ENCODE results near the gene ZBTB7C. TPM values are rescaled to one million over a fixed set of nuclear protein-coding genes. Genes with fewer than 3 reads are reported as not detected.

The ZBTB7C gene
- polyA plus RNA-seq, 4 donors = 14.8 to 18.7 (median 17.2) TPM

- DNase-seq (ENCODE audit: low read depth in 4 of 4, low spot score in 3 of 4) = no peak
Observed at GRCh38 chr18:48393170-48393569, 16.0 kb downstream of the ZBTB7C start.

DNA sequence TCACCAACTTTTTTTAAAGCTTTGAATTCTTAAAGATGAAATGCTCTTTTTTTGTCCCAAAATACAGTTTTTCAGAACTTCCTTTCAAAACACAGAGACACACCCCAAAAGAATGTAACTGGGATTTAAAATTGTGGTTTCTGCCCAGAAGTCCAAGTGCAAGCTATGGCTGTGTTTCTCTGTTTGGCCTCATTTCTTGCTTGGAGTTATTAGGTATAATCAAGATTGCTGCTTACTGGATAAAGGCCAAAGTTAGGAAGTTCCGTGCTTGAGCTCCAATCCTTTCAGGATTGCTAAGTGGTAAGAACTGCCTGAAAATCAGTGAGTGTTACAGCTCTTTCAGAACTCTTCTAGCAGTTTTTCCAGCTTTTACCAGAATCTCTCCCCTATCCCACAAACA is 16.9 kb downstream of the ZBTB7C start:
- no peak for DNase-seq (ENCODE audit: low read depth in 4 of 4, low spot score in 3 of 4)

- DNase-seq (ENCODE audit: low read depth in 4 of 4, low spot score in 3 of 4) = no peak
Observed at GRCh38 chr18:48391868-48392267, 17.3 kb downstream of the ZBTB7C start.

GRCh38 chr18:48390641-48391040 is 18.5 kb downstream of the ZBTB7C start:
- no peak for DNase-seq (ENCODE audit: low read depth in 4 of 4, low spot score in 3 of 4)

DNA sequence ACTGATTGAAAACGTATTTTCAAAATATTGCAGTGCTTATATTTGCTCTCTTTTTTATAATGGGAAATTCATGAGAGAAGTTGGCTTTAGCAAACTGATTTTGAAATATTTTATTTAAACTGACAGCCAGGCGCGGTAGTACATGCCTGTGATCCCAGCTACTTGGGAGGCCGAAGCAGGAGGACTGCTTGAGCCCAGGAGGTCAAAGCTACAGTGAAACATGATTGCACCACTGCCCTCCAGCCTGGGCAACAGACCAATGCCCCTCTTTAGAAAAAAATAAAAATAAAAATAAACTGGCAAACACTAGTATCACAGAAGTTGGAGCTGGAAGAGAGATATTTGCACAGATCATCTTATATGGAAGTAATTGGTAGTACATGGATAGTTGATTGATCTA is 20.7 kb downstream of the ZBTB7C start:
- no peak for DNase-seq (ENCODE audit: low read depth in 4 of 4, low spot score in 3 of 4)

GRCh38 chr18:48387300-48387699 is 21.9 kb downstream of the ZBTB7C start:
- DNase-seq (ENCODE audit: low read depth in 4 of 4, low spot score in 3 of 4) = no peak

DNA sequence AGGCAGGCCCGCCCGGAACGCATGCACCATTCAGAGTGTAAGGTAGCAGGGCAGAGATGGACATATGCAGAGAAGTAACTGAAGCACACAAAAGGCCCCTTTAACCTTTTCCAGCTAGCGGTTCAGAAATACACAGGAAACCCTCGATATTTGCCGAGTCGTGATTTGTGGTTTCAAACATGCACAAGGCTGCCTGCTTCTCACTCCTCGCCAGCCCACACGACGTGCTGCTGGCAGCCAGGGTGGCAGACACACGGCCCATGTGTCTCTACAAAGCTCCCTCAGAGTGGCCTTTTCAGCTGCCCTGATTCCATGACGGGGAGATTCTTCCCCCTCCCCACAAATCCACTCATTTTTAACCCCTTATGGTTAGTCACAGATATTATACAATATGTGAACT is 23.6 kb downstream of the ZBTB7C start:
- DNase-seq (ENCODE audit: low read depth in 4 of 4, low spot score in 3 of 4) = no peak

DNA sequence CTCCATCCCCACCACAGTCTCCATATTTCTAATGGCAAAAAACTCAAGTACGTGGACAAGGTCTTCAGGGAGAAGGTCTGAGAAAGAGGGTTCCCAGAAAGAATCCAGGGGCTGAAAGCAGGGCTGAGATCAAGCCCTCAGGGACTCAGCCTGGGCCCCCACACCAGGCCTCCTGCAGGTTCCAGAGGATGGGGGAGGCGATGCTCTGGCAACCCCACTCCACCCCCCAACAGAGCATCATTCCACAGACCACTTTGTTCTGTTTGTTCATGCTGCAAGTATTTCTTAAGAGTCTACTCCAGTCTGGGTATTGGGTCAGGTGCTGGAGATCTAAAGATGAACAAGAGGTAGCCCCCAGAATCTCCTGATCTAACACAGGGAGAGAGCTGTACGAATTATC is 32.2 kb downstream of the ZBTB7C start:
- no peak for DNase-seq (ENCODE audit: low read depth in 4 of 4, low spot score in 3 of 4)

DNA sequence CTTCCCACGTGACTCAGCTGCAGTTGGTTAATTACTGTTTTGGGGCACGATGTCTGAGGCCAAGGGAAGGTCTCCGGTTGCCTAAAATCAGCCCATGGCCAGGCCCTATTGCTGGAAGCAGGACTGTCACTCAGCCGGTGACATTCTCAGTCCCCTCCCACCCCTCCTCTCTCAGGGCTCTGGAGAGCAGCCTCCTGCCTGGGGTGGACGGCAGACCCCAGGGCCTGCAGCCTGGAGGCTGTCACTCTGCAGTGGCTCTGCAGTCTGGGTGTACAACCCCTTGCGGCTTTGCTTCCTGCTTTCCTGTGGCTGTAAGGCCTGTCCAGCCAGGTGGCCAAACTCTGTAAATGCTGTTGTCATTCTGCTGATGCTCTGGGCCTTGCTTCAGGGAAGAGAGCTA is 32.8 kb downstream of the ZBTB7C start:
- DNase-seq (ENCODE audit: low read depth in 4 of 4, low spot score in 3 of 4) = no peak

DNA sequence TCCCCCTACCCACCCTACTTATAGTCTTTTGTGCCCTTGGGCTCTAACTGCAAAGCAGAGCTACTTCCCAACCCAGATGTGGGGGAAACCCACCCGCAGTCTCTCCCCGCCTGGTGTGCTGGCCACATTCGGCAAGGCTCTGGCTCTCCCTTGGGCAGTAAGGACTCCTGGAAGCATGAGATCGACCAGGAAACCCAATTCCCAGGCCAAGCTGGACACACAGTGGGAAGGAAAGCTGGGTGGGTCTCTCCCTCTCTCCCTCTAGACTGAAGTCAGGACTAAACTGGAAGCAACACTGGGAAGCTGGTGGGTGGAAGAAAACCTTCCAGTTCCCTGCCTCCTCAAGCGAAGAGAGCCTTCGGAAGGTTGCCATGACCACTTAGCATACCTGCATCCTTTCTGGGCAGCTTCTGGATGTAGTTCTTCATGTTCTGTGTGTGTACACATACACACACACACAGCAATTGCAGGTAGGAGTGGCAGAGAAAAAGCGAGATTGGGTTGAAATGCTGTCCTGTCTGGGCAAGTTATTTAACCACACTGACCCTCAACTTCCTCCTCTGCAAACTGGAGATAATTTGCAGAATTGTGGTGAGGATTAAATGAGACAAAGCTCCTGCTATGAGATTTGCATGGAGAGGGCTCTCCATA is 33.9 kb downstream of the ZBTB7C start:
- DNase-seq (ENCODE audit: low read depth in 4 of 4, low spot score in 3 of 4) = no peak

GRCh38 chr18:48374423-48375149 is 34.6 kb downstream of the ZBTB7C start:
- no peak for DNase-seq (ENCODE audit: low read depth in 4 of 4, low spot score in 3 of 4)

GRCh38 chr18:48371854-48372602 is 37.2 kb downstream of the ZBTB7C start:
- DNase-seq (ENCODE audit: low read depth in 4 of 4, low spot score in 3 of 4) = no peak

DNA sequence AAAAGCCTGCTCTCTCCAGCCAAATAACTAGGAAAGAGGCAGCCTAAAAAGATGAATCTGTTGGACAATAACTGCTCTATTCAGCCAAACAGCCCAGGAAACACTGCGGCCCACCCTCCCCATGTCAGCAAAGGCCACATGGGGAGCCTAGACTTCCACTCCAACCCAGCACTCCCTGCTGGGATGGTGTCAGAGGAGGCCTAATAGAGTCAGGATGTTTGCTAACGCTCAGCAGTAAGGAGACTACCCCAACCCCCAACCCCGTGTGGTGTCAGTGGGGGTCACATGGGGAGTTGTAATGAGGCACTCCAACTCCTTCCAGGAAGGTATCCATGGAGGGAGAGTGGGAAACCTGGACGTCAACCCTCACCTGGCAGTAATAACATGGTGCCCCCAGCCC is 41.6 kb downstream of the ZBTB7C start:
- no peak for DNase-seq (ENCODE audit: low read depth in 4 of 4, low spot score in 3 of 4)

DNA sequence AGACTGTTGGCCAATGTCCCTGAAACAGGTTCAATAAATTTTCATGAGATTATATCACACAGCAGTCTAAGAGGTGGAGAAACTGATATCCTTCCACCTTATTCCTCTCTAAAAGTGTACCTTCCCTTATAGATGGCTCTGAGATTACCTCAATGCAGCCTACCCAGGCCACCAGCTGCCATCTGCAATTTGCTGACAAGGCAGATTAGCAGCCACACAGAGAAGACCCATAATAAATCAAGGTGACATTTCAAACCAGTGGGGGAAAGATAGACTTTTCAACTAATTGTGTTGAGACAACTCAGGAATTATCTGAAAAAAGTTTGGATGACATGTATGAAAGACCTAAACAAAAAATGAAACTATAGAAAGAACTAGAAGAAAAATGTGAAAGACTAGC is 43.2 kb downstream of the ZBTB7C start:
- DNase-seq (ENCODE audit: low read depth in 4 of 4, low spot score in 3 of 4) = no peak

DNA sequence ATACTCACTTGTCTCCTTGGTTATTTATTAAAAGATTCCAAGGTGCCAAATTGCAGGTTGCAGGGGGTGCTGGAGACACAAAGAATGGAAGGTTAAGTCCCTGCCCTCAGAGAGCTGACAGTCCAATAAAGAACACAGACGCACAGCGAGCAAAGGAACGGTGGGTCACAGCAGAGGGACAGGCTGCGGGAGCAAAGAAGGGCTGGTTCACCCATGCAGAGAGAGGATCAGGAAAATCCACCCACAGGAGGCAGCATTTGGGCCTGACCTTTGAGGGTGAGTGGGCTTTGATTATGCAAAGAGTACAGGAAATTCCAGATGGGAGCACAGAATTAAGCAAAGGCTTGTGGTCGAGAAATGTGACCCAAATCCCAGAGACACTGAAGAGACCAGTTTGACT is 45.0 kb downstream of the ZBTB7C start:
- no peak for DNase-seq (ENCODE audit: low read depth in 4 of 4, low spot score in 3 of 4)

DNA sequence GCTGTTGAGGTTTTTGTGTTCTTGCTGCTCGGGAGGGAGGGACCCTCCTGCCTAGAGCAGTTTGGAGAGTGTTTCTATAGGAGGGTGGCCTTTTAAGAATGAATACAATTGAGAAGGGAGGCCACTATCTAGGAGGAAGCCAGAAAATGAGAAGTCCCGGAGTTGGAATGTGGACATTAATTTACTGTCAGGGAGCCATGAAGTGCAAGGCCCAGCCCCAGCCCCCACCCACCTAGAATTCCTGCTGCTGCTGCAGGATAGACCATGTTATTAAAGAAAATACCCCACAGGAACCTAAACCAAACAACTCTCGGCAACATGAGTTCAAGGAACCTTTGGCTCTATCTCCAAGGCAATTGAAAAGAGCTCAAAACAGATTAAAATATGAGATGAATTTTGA is 46.0 kb downstream of the ZBTB7C start:
- DNase-seq (ENCODE audit: low read depth in 4 of 4, low spot score in 3 of 4) = peak in 1 of 4 donors; percentile 10

DNA sequence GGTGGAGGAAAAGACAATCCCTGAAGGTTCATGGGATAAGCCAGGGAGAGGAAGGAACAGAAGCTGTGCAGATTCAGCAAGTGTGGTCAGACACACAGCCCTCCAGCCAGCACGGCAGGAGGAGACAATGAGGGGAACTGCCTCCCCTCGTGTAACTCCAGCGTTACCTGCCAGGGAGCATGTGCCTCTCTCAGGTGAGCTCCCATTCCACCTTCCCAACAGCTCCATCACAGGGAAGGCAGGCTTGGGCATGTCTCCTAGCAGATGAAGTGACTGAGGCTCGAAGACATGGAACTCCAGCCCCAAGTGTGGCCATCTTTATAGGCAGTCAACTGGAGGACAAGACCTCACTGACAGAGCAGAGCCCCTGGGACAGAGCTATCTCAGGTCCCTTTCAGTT is 47.4 kb downstream of the ZBTB7C start:
- DNase-seq (ENCODE audit: low read depth in 4 of 4, low spot score in 3 of 4) = no peak

DNA sequence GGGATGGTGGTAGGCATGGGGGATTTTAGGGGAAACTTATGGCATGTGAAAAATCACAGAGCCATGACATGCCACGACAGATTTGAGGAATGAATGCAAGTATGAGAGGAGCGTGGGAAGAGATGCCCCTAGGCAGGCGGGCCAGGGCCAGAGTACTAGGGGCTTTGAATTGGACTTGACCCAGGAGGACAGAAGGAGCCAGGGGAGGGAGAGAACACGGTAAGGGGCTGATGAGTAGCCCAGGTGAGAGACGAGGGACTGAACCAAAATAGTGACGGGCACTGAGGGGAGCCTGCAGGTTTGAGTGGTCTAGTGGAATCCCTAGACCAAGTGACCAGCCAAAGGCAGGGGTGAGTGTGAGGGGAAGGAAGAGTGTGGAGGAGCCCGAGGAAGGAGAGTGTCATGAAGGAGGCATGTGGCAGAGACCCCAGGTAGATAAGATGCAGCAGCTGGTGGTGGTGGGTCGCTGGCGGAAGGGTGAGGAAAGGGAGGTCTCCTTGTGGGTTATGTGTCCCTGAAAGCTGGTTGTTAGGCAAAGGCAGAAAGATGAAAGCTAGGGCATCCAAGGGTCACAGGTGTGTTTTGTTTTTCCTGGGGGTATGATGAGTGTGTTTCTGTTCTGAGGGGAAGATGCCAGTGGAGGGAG is 48.7 kb downstream of the ZBTB7C start:
- no peak for DNase-seq (ENCODE audit: low read depth in 4 of 4, low spot score in 3 of 4)

GRCh38 chr18:48359626-48360025 is 49.6 kb downstream of the ZBTB7C start:
- DNase-seq (ENCODE audit: low read depth in 4 of 4, low spot score in 3 of 4) = no peak

GRCh38 chr18:48358868-48359267 is 50.3 kb downstream of the ZBTB7C start:
- DNase-seq (ENCODE audit: low read depth in 4 of 4, low spot score in 3 of 4) = no peak

DNA sequence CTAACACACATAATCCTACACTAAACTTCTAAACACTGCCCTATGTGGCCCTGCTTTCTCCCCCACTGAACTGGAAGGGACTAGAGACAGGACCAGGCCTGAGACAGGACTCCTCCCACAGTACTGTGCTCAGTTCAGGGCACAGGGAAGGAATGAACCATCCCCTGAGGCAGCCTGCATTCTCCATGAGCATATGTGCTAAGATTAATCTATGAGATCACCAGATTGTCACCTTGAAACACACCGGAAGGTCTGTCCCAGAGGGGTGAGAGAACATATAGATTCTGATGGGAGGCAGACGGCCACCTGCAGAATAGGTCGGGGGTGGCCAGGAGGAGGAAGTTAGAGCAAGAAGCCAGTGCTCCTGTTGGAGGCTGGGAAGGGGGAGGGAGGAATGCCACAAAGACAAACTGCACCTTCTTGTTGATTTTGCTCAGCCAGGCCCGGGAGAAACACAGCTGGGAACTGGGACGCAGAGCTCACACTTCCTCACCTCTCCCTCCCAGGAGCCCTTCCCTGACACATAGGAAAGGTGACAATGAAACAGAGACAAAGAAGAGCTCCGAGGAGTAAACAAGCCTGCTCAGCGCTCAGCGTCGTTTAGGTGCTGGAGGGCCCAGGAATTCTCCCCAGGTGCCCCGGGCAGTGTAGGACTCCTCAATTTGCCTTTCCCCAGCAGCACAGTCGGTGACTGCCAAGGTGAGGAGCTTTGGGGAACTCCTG is 52.1 kb downstream of the ZBTB7C start:
- DNase-seq (ENCODE audit: low read depth in 4 of 4, low spot score in 3 of 4) = no peak
